SIG-M5 treated with dmso at 0.1 percent for 504 hours (cell line): ENCODE results near the gene TMEM158.
A peak's percentile ranks its signal among the peaks of the same experiment; 100 is the strongest.

Source experiments
- DNase-seq: peaks from one replicate; lab custom pipeline; 2025; ENCODE audit not compliant: unreplicated experiment; lab: John Stamatoyannopoulos, UW

Gene TMEM158

GRCh38 chr3:45234250-45234649, 8.2 kb upstream of the TMEM158 start:
- DNase-seq, result no peak

GRCh38 chr3:45232521-45232920, 6.4 kb upstream of the TMEM158 start:
- DNase-seq, result no peak

- DNase-seq, result no peak
Measured at GRCh38 chr3:45227946-45228345, 1.9 kb upstream of the TMEM158 start.

- DNase-seq, result no peak
Measured at GRCh38 chr3:45227071-45227820, 1.2 kb upstream of the TMEM158 start.

- DNase-seq, result no peak
Measured at GRCh38 chr3:45225465-45226205, 452 bp downstream of the TMEM158 start.

- DNase-seq, result peak; percentile 56
Measured at GRCh38 chr3:45224824-45225464, 1.1 kb downstream of the TMEM158 start.

GRCh38 chr3:45223889-45224727, 2.0 kb downstream of the TMEM158 start:
- no peak for DNase-seq

GRCh38 chr3:45219694-45220093, 6.4 kb downstream of the TMEM158 start:
- no peak for DNase-seq

- DNase-seq, result no peak
Measured at GRCh38 chr3:45218578-45219390, 7.3 kb downstream of the TMEM158 start.

GRCh38 chr3:45216021-45216609, 10.0 kb downstream of the TMEM158 start:
- no peak for DNase-seq

GRCh38 chr3:45215466-45215865, 10.6 kb downstream of the TMEM158 start:
- DNase-seq, result no peak

GRCh38 chr3:45214061-45214680, 11.9 kb downstream of the TMEM158 start:
- no peak for DNase-seq

- peak; percentile 56 for DNase-seq
Measured at GRCh38 chr3:45212095-45212468, 14.0 kb downstream of the TMEM158 start.

GRCh38 chr3:45211466-45212094, 14.5 kb downstream of the TMEM158 start:
- DNase-seq, result no peak

- DNase-seq, result peak; percentile 66
Measured at GRCh38 chr3:45210308-45211041, 15.6 kb downstream of the TMEM158 start.

GRCh38 chr3:45209526-45209925, 16.6 kb downstream of the TMEM158 start:
- no peak for DNase-seq

GRCh38 chr3:45208586-45208985, 17.5 kb downstream of the TMEM158 start:
- no peak for DNase-seq

GRCh38 chr3:45207446-45207845, 18.6 kb downstream of the TMEM158 start:
- no peak for DNase-seq
